ENCODE data around the gene COL4A2.

Gene COL4A2

GRCh38 chr13:110266983-110267382 is 40.1 kb upstream of the COL4A2 start:
- Histone ChIP-seq H3K4me3 (ENCODE audit: insufficient read length, low read depth) (no peak overlapping the region), H3K9me3 (ENCODE audit: insufficient read depth, low read length) (no peaks in the 10 kb centered on the region), H3K36me3 (ENCODE audit: insufficient read depth, insufficient read length, low read length) (peaks cover 27% of the 10 kb centered on the region), H3K9ac (ENCODE audit: insufficient read length, low read depth) (no peak overlapping the region), H3K27me3 (ENCODE audit: insufficient read depth, insufficient read length) (no peaks in the 10 kb centered on the region), H3K4me1 (ENCODE audit: insufficient read depth, insufficient read length) (peaks cover 4% of the 10 kb centered on the region)
- TF ChIP-seq YY1 (IDR thresholded peaks at IDR 0.05; ENCODE audit: insufficient read depth, insufficient read length) (no peak), SUZ12 (IDR thresholded peaks at IDR 0.05; ENCODE audit: extremely low read depth, insufficient read depth, insufficient read length) (no peak), ZNF274 (IDR thresholded peaks at IDR 0.05; ENCODE audit: low read depth, low read length) (no peak)
- no peak for DNase-seq (ENCODE audit: low read depth, low spot score)

- H3K9me3 ChIP-seq (ENCODE audit: insufficient read depth, low read length): no peaks in the 10 kb centered on the region
- DNase-seq (ENCODE audit: low read depth, low spot score): no peak
- no peak for TF ChIP-seq ZNF274 (IDR thresholded peaks at IDR 0.05; ENCODE audit: low read depth, low read length)
- TF ChIP-seq SUZ12 (IDR thresholded peaks at IDR 0.05; ENCODE audit: extremely low read depth, insufficient read depth, insufficient read length): no peak
- no peak for TF ChIP-seq YY1 (IDR thresholded peaks at IDR 0.05; ENCODE audit: insufficient read depth, insufficient read length)
- no peaks in the 10 kb centered on the region for H3K27me3 ChIP-seq (ENCODE audit: insufficient read depth, insufficient read length)
- H3K4me1 ChIP-seq (ENCODE audit: insufficient read depth, insufficient read length): peaks cover 4% of the 10 kb centered on the region
- no peak overlapping the region for H3K4me3 ChIP-seq (ENCODE audit: insufficient read length, low read depth)
- no peak overlapping the region for H3K9ac ChIP-seq (ENCODE audit: insufficient read length, low read depth)
- peaks cover 35% of the 10 kb centered on the region for H3K36me3 ChIP-seq (ENCODE audit: insufficient read depth, insufficient read length, low read length)
These were observed 39.0 kb upstream of the COL4A2 start for GRCh38 chr13:110268061-110268460.

GRCh38 chr13:110268576-110269185 is 38.4 kb upstream of the COL4A2 start:
- no peak overlapping the region for H3K4me3 ChIP-seq (ENCODE audit: insufficient read length, low read depth)
- H3K9ac ChIP-seq (ENCODE audit: insufficient read length, low read depth): no peak overlapping the region
- peaks cover 4% of the 10 kb centered on the region for H3K4me1 ChIP-seq (ENCODE audit: insufficient read depth, insufficient read length)
- no peaks in the 10 kb centered on the region for H3K27me3 ChIP-seq (ENCODE audit: insufficient read depth, insufficient read length)
- H3K36me3 ChIP-seq (ENCODE audit: insufficient read depth, insufficient read length, low read length): peaks cover 38% of the 10 kb centered on the region
- H3K9me3 ChIP-seq (ENCODE audit: insufficient read depth, low read length): no peaks in the 10 kb centered on the region
- no peak for DNase-seq (ENCODE audit: low read depth, low spot score)
- TF ChIP-seq SUZ12 (IDR thresholded peaks at IDR 0.05; ENCODE audit: extremely low read depth, insufficient read depth, insufficient read length) (no peak), ZNF274 (IDR thresholded peaks at IDR 0.05; ENCODE audit: low read depth, low read length) (no peak), YY1 (IDR thresholded peaks at IDR 0.05; ENCODE audit: insufficient read depth, insufficient read length) (no peak)

- Histone ChIP-seq H3K27me3 (ENCODE audit: insufficient read depth, insufficient read length) (no peaks in the 10 kb centered on the region), H3K9me3 (ENCODE audit: insufficient read depth, low read length) (no peaks in the 10 kb centered on the region)
- no peak for DNase-seq (ENCODE audit: low read depth, low spot score)
These were observed 37.4 kb upstream of the COL4A2 start for GRCh38 chr13:110269509-110270185.

GRCh38 chr13:110270507-110270906 is 36.6 kb upstream of the COL4A2 start:
- TF ChIP-seq SUZ12 (IDR thresholded peaks at IDR 0.05; ENCODE audit: extremely low read depth, insufficient read depth, insufficient read length) (no peak), ZNF274 (IDR thresholded peaks at IDR 0.05; ENCODE audit: low read depth, low read length) (no peak), YY1 (IDR thresholded peaks at IDR 0.05; ENCODE audit: insufficient read depth, insufficient read length) (no peak)
- no peaks in the 10 kb centered on the region for H3K4me1 ChIP-seq (ENCODE audit: insufficient read depth, insufficient read length)
- H3K27me3 ChIP-seq (ENCODE audit: insufficient read depth, insufficient read length): no peaks in the 10 kb centered on the region
- H3K4me3 ChIP-seq (ENCODE audit: insufficient read length, low read depth): no peak overlapping the region
- no peak for DNase-seq (ENCODE audit: low read depth, low spot score)
- H3K9ac ChIP-seq (ENCODE audit: insufficient read length, low read depth): no peak overlapping the region
- H3K36me3 ChIP-seq (ENCODE audit: insufficient read depth, insufficient read length, low read length): peaks cover 32% of the 10 kb centered on the region
- no peaks in the 10 kb centered on the region for H3K9me3 ChIP-seq (ENCODE audit: insufficient read depth, low read length)

More at GRCh38 chr13:110269509-110270185, 37.4 kb upstream of the COL4A2 start:
- TF ChIP-seq SUZ12 (IDR thresholded peaks at IDR 0.05; ENCODE audit: extremely low read depth, insufficient read depth, insufficient read length): no peak
- no peak for TF ChIP-seq ZNF274 (IDR thresholded peaks at IDR 0.05; ENCODE audit: low read depth, low read length)
- no peak for TF ChIP-seq YY1 (IDR thresholded peaks at IDR 0.05; ENCODE audit: insufficient read depth, insufficient read length)
- H3K9ac ChIP-seq (ENCODE audit: insufficient read length, low read depth): no peak overlapping the region
- peaks cover 4% of the 10 kb centered on the region for H3K4me1 ChIP-seq (ENCODE audit: insufficient read depth, insufficient read length)
- H3K4me3 ChIP-seq (ENCODE audit: insufficient read length, low read depth): no peak overlapping the region
- H3K36me3 ChIP-seq (ENCODE audit: insufficient read depth, insufficient read length, low read length): peaks cover 37% of the 10 kb centered on the region

DNA sequence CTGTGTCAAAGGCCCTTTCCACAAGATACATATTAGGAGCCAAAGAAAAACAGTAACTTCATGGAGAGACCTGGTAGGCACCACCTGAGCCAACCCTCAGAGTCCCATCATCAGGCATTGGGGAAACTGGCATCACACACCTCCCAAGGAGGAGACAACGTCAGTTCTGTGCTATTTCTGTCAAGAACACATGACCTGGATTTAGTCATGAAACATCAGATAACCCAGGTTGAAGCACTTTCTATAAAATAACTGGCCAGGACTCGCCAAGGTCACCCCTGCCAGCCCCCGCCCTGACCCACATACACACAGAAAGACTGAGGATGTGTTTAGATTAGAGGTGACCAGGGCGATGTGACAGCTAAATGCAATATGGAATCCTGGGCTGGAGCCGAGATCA is 35.8 kb upstream of the COL4A2 start:
- H3K4me3 ChIP-seq (ENCODE audit: insufficient read length, low read depth): no peak overlapping the region
- TF ChIP-seq SUZ12 (IDR thresholded peaks at IDR 0.05; ENCODE audit: extremely low read depth, insufficient read depth, insufficient read length): no peak
- TF ChIP-seq YY1 (IDR thresholded peaks at IDR 0.05; ENCODE audit: insufficient read depth, insufficient read length): no peak
- TF ChIP-seq ZNF274 (IDR thresholded peaks at IDR 0.05; ENCODE audit: low read depth, low read length): no peak
- H3K9me3 ChIP-seq (ENCODE audit: insufficient read depth, low read length): no peaks in the 10 kb centered on the region
- H3K4me1 ChIP-seq (ENCODE audit: insufficient read depth, insufficient read length): no peaks in the 10 kb centered on the region
- peaks cover 26% of the 10 kb centered on the region for H3K36me3 ChIP-seq (ENCODE audit: insufficient read depth, insufficient read length, low read length)
- no peaks in the 10 kb centered on the region for H3K27me3 ChIP-seq (ENCODE audit: insufficient read depth, insufficient read length)
- no peak overlapping the region for H3K9ac ChIP-seq (ENCODE audit: insufficient read length, low read depth)
- DNase-seq (ENCODE audit: low read depth, low spot score): no peak

GRCh38 chr13:110272227-110272626 is 34.9 kb upstream of the COL4A2 start:
- no peaks in the 10 kb centered on the region for H3K27me3 ChIP-seq (ENCODE audit: insufficient read depth, insufficient read length)
- TF ChIP-seq YY1 (IDR thresholded peaks at IDR 0.05; ENCODE audit: insufficient read depth, insufficient read length) (no peak), ZNF274 (IDR thresholded peaks at IDR 0.05; ENCODE audit: low read depth, low read length) (no peak), SUZ12 (IDR thresholded peaks at IDR 0.05; ENCODE audit: extremely low read depth, insufficient read depth, insufficient read length) (no peak)
- no peak for DNase-seq (ENCODE audit: low read depth, low spot score)
- no peak overlapping the region for H3K4me3 ChIP-seq (ENCODE audit: insufficient read length, low read depth)
- H3K36me3 ChIP-seq (ENCODE audit: insufficient read depth, insufficient read length, low read length): peaks cover 26% of the 10 kb centered on the region
- no peaks in the 10 kb centered on the region for H3K9me3 ChIP-seq (ENCODE audit: insufficient read depth, low read length)
- H3K9ac ChIP-seq (ENCODE audit: insufficient read length, low read depth): no peak overlapping the region
- no peaks in the 10 kb centered on the region for H3K4me1 ChIP-seq (ENCODE audit: insufficient read depth, insufficient read length)
